IPS-15b (cell line): Measurements from ENCODE around the gene LEP.

Experiments
- H3K27me3 ChIP-seq: one replicate; pipeline ENCODE4 v1.6.1; 2013; ENCODE audit warnings: low read length; ENCODE audit not compliant: control insufficient read depth, insufficient read depth
- H3K36me3 ChIP-seq: one replicate; pipeline ENCODE4 v1.6.1; 2013; ENCODE audit warnings: low read length; ENCODE audit not compliant: control insufficient read depth, insufficient read depth
- H3K4me1 ChIP-seq: one replicate; pipeline ENCODE4 v1.6.1; 2013; ENCODE audit warnings: mild to moderate bottlenecking, low read length; ENCODE audit not compliant: control insufficient read depth, insufficient read depth
- H3K4me3 ChIP-seq: one replicate; pipeline ENCODE4 v1.5.1; 2013; ENCODE audit warnings: low read depth, low read length
- H3K9ac ChIP-seq: one replicate; pipeline ENCODE4 v1.6.1; 2013; ENCODE audit warnings: low read depth, mild to moderate bottlenecking, low read length
- H3K9me3 ChIP-seq: one replicate; pipeline ENCODE4 v1.6.1; 2013; ENCODE audit warnings: mild to moderate bottlenecking, low read length; ENCODE audit not compliant: control insufficient read depth, insufficient read depth

LEP gene

DNA sequence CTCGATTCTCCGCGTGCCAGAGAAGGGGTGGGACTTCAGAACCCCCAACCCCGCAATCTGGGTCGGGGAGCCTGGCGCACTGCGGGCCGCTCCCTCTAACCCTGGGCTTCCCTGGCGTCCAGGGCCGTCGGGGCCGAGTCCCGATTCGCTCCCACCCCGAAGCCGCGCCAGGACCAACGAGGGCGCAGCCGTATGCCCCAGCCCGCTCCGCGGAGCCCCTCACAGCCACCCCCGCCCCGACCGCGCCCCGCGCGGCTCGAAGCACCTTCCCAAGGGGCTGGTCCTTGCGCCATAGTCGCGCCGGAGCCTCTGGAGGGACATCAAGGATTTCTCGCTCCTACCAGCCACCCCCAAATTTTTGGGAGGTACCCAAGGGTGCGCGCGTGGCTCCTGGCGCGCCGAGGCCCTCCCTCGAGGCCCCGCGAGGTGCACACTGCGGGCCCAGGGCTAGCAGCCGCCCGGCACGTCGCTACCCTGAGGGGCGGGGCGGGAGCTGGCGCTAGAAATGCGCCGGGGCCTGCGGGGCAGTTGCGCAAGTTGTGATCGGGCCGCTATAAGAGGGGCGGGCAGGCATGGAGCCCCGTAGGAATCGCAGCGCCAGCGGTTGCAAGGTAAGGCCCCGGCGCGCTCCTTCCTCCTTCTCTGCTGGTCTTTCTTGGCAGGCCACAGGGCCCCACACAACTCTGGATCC is at the start of gene LEP:
Gene LEP, plus strand, starts transcription at position 583 of the 691 bp plus-strand sequence. CDS start 10,741 bp downstream, outside the sequence.
- Histone ChIP-seq H3K9ac (no peak within 1 kb of the TSS), H3K4me3 (no peak within 1 kb of the TSS), H3K36me3 (no peaks in the 10 kb centered on the region), H3K9me3 (peaks cover 4% of the 10 kb centered on the region), H3K4me1 (no peaks in the 10 kb centered on the region), H3K27me3 (no peaks in the 10 kb centered on the region)

DNA sequence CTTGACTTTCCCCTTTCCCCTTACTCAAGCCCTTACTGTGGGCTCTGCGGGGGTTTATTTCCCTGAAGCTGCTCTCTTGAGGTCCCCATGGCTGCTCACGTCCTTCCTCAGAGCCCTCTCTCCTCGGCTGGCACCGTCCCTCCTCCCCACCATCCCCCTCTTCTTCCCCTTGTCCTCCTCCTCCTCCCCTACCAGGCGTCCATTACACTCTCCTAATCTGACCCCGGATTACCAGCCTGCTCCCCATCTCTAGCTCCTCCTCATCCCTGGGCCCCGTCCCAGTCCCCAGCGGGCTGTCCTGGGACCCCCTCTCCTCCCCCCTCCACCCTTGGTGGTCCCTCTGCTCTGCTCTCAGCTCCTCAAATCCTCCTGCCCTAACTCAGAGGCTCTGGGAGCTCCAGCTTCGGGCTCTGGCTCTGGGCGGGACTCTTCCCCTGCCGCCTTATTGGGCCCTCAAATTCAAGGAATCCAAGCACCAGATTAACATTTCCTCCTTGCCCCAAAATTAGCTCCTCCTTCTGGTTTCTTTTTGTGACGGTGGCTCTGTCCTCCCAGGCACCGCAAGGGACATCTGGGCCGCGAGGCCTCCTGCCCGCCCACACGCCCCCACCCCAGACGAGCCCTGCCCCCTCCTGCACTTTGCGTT is 48.5 kb upstream of the LEP start:
- no peaks in the 10 kb centered on the region for H3K36me3 ChIP-seq
- no peaks in the 10 kb centered on the region for H3K9me3 ChIP-seq
- H3K9ac ChIP-seq: peak overlapping the region; percentile 41
- peak overlapping the region; percentile 55 for H3K4me3 ChIP-seq
- H3K4me1 ChIP-seq: peaks cover 4% of the 10 kb centered on the region
- peaks cover 27% of the 10 kb centered on the region for H3K27me3 ChIP-seq

DNA sequence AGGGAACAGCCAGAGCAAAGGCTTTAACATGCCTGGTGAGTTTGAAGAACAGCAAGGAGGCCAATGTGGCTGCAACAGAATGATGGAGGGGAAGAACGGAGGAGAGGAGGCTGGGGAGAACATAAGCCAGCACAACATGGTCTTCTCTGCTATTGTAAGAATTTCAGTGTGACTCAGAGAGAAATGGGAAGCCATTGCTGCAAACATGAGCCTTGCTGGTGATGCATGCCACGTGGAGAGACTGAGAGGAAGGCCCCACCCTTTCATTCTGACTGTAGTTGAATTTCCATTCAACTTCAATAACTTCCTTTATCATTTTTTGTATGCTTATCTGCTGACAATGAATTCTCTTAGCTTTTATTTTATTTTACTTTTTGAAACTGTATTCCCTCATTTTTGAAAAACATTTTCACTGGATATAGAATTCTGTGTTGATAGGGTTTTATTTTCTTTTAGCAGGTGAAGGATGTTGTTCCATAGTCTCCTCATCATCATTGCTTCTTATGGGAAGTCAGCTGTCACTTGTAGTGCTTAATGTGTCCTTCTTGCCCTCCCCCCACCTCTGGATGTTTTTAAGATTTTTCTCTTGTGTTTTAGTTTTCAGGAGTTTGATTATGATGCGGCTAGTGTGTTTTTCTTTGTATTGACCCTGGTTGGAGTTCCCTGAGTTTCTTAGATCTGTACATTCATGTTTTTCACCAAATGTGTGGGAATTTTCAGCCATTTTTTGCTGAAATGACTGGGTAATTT is 46.4 kb upstream of the LEP start:
- H3K9me3 ChIP-seq: no peaks in the 10 kb centered on the region
- no peak overlapping the region for H3K9ac ChIP-seq
- H3K4me1 ChIP-seq: peaks cover 4% of the 10 kb centered on the region
- H3K4me3 ChIP-seq: no peak overlapping the region
- H3K36me3 ChIP-seq: no peaks in the 10 kb centered on the region
- peaks cover 30% of the 10 kb centered on the region for H3K27me3 ChIP-seq

DNA sequence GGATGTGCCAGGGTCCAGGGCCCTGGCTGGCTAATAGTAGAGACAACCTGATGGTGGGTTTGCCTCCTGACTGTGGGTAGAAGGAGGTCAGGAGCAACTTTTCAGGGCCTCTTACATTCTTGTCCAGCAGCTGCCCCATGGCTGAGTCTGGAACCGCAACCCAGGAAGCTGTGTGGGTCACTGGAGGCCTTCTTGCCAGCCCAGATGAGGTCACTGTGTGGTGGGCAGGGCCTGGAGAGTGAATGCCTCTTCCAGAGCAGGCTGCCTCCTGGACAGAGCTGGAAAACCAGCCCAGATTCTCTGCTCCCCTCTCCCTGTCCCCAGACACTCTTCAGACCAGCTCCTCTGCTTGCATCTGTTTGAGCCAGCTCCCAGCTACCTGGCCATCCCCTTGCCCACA is 43.5 kb upstream of the LEP start:
- Histone ChIP-seq H3K4me3 (no peak overlapping the region), H3K36me3 (no peaks in the 10 kb centered on the region), H3K9me3 (no peaks in the 10 kb centered on the region), H3K9ac (no peak overlapping the region), H3K4me1 (no peaks in the 10 kb centered on the region), H3K27me3 (peaks cover 38% of the 10 kb centered on the region)

DNA sequence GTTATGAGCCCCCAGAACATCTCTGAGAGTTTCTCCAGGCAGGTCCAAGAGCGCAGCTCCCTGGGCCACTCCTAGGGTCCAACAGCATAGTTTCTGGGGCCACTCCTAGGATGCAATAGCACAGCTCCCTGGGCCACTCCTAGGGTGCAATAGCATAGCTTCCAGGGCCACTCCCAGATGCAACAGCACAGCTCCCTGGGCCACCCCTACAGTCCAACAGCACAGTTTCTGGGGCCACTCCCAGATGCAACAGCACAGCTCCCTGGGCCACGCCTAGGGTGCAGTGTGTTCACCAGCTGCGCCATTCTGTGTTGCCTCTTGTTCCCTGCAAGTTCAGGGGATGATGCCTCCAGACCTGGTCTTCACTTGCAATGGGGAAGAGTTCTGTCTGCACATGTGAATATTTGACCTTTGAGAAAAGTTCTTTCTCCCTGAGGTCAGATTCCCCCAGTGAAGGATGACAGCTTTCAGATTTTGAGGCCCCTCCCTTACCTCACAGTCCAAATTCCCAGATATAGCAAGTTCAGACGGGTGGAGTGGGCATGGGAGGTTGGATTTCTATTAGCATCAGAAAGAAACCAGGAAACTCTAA is 43.0 kb upstream of the LEP start:
- Histone ChIP-seq H3K9me3 (no peaks in the 10 kb centered on the region), H3K36me3 (no peaks in the 10 kb centered on the region), H3K4me1 (no peaks in the 10 kb centered on the region), H3K9ac (no peak overlapping the region), H3K4me3 (no peak overlapping the region), H3K27me3 (peaks cover 43% of the 10 kb centered on the region)

DNA sequence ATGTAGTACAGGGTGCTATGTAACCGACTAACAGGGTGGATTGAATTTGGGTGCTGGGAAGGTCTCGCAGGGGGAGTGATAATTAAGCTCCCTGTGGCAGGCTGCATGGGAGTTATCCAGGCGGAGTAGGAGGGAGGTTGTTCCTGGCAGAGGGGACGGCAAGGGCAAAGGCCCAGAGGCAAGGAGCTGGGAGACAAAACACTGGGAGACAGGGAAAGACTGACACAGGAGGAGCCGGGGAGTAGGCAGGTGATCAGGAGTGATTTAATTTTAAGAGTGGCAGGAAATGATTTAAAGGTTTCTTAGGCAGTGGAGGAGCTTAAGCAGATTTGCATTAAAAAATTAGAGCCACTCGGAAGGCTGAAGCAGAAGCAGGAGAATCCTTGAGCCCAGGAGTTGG is 40.7 kb upstream of the LEP start:
- peak overlapping the region; percentile 81 for H3K4me3 ChIP-seq
- H3K36me3 ChIP-seq: no peaks in the 10 kb centered on the region
- peaks cover 58% of the 10 kb centered on the region for H3K27me3 ChIP-seq
- no peaks in the 10 kb centered on the region for H3K9me3 ChIP-seq
- H3K4me1 ChIP-seq: no peaks in the 10 kb centered on the region
- H3K9ac ChIP-seq: no peak overlapping the region

DNA sequence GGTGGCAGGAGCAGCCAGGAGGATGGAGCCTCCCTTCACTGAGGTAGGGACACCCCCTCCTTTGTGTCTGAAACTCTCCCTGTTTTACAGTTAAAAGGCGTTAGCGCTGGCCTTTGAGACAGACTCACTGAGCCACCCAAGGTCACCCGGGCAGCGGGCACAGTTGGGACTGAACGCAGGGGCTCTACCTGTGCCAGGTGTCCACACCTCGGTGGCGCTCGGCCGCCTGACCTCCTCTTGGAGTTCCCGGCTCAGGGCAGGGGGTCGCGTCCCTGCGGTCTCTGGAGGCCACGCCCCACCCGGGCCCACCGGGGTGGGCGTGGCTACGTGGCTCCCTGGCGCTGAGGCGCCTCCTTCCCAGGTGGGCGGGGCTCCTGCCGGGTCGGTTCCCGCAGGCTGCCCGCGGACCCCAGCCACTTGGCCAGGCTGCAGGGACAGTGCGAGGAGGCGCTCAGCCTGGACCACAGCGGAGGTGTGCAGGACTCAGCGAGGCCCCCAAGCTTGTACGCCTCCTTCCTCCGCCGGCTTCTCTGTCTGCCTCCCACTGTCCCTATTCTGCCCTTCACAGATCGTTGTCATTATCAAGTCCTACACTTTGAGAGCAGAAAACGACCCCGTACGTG is 39.9 kb upstream of the LEP start:
- peak overlapping the region; percentile 65 for H3K9ac ChIP-seq
- no peaks in the 10 kb centered on the region for H3K36me3 ChIP-seq
- peak overlapping the region; percentile 81 for H3K4me3 ChIP-seq
- no peaks in the 10 kb centered on the region for H3K4me1 ChIP-seq
- peaks cover 58% of the 10 kb centered on the region for H3K27me3 ChIP-seq
- H3K9me3 ChIP-seq: no peaks in the 10 kb centered on the region

DNA sequence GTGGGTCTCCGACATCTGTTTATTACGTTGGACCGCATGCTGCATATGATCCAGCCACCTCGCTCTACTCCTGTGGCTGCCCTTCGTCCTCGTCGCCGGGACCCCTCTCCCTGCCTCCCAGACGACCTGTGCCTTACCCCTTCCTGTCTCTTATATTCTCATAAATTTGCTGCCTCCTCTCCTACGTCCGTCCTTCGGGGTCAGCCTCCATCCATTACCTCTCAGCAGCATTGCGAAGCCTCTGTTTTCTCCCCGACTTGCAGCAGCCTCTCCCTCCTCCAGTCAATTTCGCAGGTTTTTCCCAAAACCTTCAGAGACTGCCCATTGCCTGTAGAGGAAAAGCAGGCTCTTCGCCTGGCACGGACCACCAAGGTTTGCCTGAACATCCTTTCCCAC is 39.4 kb upstream of the LEP start:
- Histone ChIP-seq H3K4me3 (peak overlapping the region; percentile 81), H3K4me1 (no peaks in the 10 kb centered on the region), H3K36me3 (no peaks in the 10 kb centered on the region), H3K9me3 (no peaks in the 10 kb centered on the region), H3K27me3 (peaks cover 60% of the 10 kb centered on the region), H3K9ac (no peak overlapping the region)

DNA sequence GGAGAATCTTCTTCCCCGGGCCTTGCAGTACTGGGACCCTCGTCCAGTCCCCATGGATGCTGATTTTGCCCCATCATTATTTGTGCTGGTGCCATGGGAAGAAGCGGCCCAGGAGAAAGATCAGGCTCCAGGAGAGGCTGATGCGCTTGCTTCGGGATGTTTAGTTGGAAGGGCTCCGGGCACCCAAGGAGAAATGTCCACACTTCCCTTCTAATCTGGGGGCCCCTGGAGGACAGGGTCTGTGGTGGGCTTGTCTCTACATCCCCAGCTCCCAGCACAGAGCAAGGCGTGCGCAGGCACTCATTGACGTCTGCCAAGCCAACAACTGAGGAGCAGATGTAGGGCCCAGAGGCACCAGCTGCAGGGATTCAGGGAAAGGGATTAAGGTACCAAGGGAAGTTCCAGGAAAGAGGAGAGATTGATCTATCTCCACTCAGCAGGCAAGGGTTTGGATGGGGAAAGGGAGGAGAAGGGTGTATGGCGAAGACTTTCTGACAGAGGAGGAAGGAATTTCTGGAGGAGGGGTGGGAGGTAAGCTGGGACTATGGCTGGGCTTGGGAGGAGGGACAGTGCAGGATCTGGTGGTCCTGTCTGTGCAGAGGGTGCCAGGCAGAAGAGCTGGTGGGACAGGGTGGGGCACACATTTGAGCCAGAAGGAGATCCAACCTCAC is 38.7 kb upstream of the LEP start:
- Histone ChIP-seq H3K27me3 (peaks cover 64% of the 10 kb centered on the region), H3K4me1 (no peaks in the 10 kb centered on the region)

DNA sequence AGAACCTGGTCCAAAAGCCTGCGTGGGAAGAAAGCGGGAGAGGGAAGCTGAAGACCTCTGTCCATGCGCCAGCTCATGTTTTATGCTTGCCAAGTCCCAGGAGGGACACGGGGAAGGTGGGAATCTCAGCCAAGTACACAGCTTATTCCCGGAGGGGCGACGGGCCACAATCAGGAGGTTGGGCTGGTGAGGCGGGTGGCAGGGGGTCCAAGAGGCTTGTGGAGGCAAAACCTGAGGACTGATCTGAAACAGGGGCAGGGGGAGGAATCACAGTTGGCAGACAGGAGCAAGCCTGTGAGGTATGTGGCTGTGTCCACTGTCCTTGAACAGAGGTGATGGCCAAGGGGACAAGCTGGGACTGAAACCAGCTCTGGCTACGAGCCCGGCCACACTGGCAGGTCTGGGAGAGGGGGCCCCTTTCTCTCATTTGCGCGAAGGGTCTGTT is 38.0 kb upstream of the LEP start:
- Histone ChIP-seq H3K4me3 (no peak overlapping the region), H3K9ac (no peak overlapping the region), H3K4me1 (no peaks in the 10 kb centered on the region), H3K27me3 (peaks cover 67% of the 10 kb centered on the region), H3K9me3 (no peaks in the 10 kb centered on the region), H3K36me3 (no peaks in the 10 kb centered on the region)

More for the DNA sequence above, 38.7 kb upstream of the LEP start:
- Histone ChIP-seq H3K4me3 (peak overlapping the region; percentile 81), H3K9me3 (no peaks in the 10 kb centered on the region), H3K9ac (no peak overlapping the region), H3K36me3 (no peaks in the 10 kb centered on the region)

DNA sequence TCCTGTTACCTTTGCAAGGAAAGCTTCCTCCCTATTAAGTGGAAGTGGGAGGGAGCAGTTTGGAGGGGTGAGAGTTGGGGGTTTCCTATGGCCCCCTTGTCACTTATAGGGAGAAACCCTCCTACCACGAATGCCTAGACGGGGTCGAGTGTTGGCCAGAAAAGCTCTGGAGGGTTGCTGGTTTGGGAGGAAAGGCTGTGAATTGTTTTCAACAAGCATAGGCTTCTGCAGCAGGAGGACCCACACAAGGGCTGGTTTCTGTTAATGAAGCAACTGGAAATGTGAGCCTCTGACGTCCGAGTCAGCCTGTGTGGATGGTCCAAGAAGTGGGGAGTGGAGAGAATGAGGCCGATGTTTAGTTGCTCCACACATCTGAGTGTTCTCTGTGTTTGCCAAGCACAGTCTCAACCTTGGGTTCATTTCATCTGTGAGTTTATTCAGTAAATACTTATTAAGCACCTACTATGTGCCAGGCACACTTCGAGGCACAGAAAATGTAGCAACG is 37.3 kb upstream of the LEP start:
- Histone ChIP-seq H3K27me3 (peaks cover 69% of the 10 kb centered on the region), H3K4me3 (no peak overlapping the region), H3K4me1 (no peaks in the 10 kb centered on the region), H3K9ac (no peak overlapping the region), H3K36me3 (no peaks in the 10 kb centered on the region), H3K9me3 (no peaks in the 10 kb centered on the region)
